Tibial artery (tissue), 4 donors: ENCODE data around the gene FAM184A.
A peak's percentile ranks its signal among the peaks of the same experiment; 100 is the strongest.
"Not testable (repeated sequence)": the region's sequence is repeated elsewhere in the genome, so short reads cannot be mapped to it uniquely, and the experiment has no call there.

ENCODE experiments used
- DNase-seq, 2 donors: peaks; one replicate each; pipeline ENCODE4 v3.0.0-alpha.2; 2019
- H3K27ac ChIP-seq, 2 donors: fragments of 200-600 bp; sonication (generic) in 1 of 2; 1 replicate in 1 of 2; 2 replicates in 1 of 2; pipeline ENCODE4 v1.5.1; 2018 to 2019; ENCODE audit warnings: mild to moderate bottlenecking in 1 of 2
- H3K27me3 ChIP-seq, 2 donors: fragments of 200-600 bp; sonication (generic) in 1 of 2; one replicate each; pipeline versions ENCODE4 v1.5.1 to v1.6.0; 2016 to 2019
- H3K36me3 ChIP-seq, 3 donors: fragments of 200-600 bp; sonication (generic) in 2 of 3; one replicate each; pipeline ENCODE4 v1.5.1; 2016 to 2019; ENCODE audit warnings: mild to moderate bottlenecking in 2 of 3
- H3K4me1 ChIP-seq, 4 donors: fragments of 200-600 bp; sonication (generic) in 2 of 4; 1 replicate in 3 of 4; 2 replicates in 1 of 4; pipeline ENCODE4 v1.5.1; 2016 to 2019
- H3K4me3 ChIP-seq, 2 donors: fragments of 200-600 bp; sonication (generic) in 1 of 2; 1 replicate in 1 of 2; 2 replicates in 1 of 2; pipeline ENCODE4 v1.5.1; 2018 to 2019; ENCODE audit warnings: mild to moderate bottlenecking in 2 of 2
- H3K9me3 ChIP-seq, 3 donors: fragments of 200-600 bp; sonication (generic) in 1 of 3; one replicate each; pipeline ENCODE4 v1.5.1; 2016 to 2019
- CTCF ChIP-seq, 2 experiments: fragments of 200-600 bp in 1 of 2; fragments of 450-650 bp in 1 of 2; IDR thresholded peaks; one replicate each; pipeline ENCODE4 v1.5.1; 2017 to 2019; ENCODE audit warnings: antibody characterized with exemption in 2 of 2, mild to moderate bottlenecking in 1 of 2, moderate library complexity in 1 of 2
- intact Hi-C: fragments of 100-400 bp; cut with DNase I; formaldehyde crosslinking; loops from one replicate; pipeline ENCODE4 v1.15.0; 2023; ENCODE audit warnings: low total_unique reads

Gene FAM184A

GRCh38 chr6:119124079-119124824, 45.8 kb upstream of the FAM184A start:
- Histone ChIP-seq H3K27me3 (no peaks in the 10 kb centered on the region), H3K4me3 (no peak overlapping the region), H3K4me1 (peaks cover 0 to 11% (median 0%) of the 10 kb centered on the region in 4 donors), H3K36me3 (no peaks in the 10 kb centered on the region), H3K27ac (no peak overlapping the region), H3K9me3 (no peaks in the 10 kb centered on the region)
- no peak for TF ChIP-seq CTCF (IDR thresholded peaks at IDR 0.05)
- intact Hi-C loops = loop anchor here (10.0 kb wide), 1 partner anchor 221 kb away; the partner anchor contains the start of gene MAN1A1
- DNase-seq = no peak

- Histone ChIP-seq H3K36me3 (no peaks in the 10 kb centered on the region), H3K4me3 (no peak overlapping the region), H3K27ac (no peak overlapping the region), H3K9me3 (no peaks in the 10 kb centered on the region), H3K4me1 (peaks cover 0 to 8% (median 0%) of the 10 kb centered on the region in 4 donors), H3K27me3 (no peaks in the 10 kb centered on the region)
- DNase-seq = no peak
- no peak for TF ChIP-seq CTCF (IDR thresholded peaks at IDR 0.05)
- intact Hi-C loops = loop anchor here (10.0 kb wide), 1 partner anchor 222 kb away; the partner anchor contains the start of gene MAN1A1
Measured at GRCh38 chr6:119122336-119122735, 43.9 kb upstream of the FAM184A start.

- TF ChIP-seq CTCF (IDR thresholded peaks at IDR 0.05) = no peak
- H3K27ac ChIP-seq = no peak overlapping the region
Measured at GRCh38 chr6:119121367-119121766, 42.9 kb upstream of the FAM184A start.

DNA sequence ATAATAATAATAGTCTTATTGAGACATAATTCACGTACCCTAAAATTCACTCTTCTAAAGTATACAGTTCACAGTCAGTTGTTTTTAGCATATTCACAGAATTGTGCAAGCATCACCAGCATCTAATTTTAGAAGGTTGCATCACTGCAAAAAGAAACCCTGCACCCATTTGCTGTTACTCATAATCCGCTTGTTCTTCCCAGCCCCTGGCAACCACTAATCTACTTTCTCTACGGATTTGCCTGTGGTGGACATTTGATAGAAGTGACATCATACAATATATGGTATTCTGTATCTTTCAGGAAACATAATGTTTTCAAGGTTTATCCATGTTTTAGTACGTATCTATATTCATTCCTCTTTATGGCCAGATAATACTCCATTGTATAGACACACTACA, 41.5 kb upstream of the FAM184A start:
- intact Hi-C loops = loop anchor here (10.0 kb wide), 1 partner anchor 225 kb away; the partner anchor contains the start of gene MAN1A1
- H3K36me3 ChIP-seq = no peaks in the 10 kb centered on the region
- TF ChIP-seq CTCF (IDR thresholded peaks at IDR 0.05) = no peak

More at GRCh38 chr6:119121367-119121766, 42.9 kb upstream of the FAM184A start:
- H3K36me3 ChIP-seq = no peaks in the 10 kb centered on the region
- H3K9me3 ChIP-seq = no peaks in the 10 kb centered on the region
- intact Hi-C loops = loop anchor here (10.0 kb wide), 1 partner anchor 223 kb away; the partner anchor contains the start of gene MAN1A1
- DNase-seq = no peak
- no peaks in the 10 kb centered on the region for H3K27me3 ChIP-seq
- H3K4me1 ChIP-seq = peaks cover 0 to 8% (median 0%) of the 10 kb centered on the region in 4 donors
- H3K4me3 ChIP-seq = no peak overlapping the region

GRCh38 chr6:119119062-119119461, 40.6 kb upstream of the FAM184A start:
- H3K4me3 ChIP-seq, H3K27me3 ChIP-seq, intact Hi-C loops, H3K27ac ChIP-seq, DNase-seq, H3K36me3 ChIP-seq, H3K4me1 ChIP-seq, H3K9me3 ChIP-seq: not testable (repeated sequence)

More for the DNA sequence above, 41.5 kb upstream of the FAM184A start:
- Histone ChIP-seq H3K4me3 (no peak overlapping the region), H3K9me3 (no peaks in the 10 kb centered on the region), H3K4me1 (peaks cover 0 to 8% (median 0%) of the 10 kb centered on the region in 4 donors), H3K27me3 (no peaks in the 10 kb centered on the region), H3K27ac (peak overlapping the region in 1 of 2 donors; percentile 22)
- DNase-seq = peak in 1 of 2 donors; percentile 39

DNA sequence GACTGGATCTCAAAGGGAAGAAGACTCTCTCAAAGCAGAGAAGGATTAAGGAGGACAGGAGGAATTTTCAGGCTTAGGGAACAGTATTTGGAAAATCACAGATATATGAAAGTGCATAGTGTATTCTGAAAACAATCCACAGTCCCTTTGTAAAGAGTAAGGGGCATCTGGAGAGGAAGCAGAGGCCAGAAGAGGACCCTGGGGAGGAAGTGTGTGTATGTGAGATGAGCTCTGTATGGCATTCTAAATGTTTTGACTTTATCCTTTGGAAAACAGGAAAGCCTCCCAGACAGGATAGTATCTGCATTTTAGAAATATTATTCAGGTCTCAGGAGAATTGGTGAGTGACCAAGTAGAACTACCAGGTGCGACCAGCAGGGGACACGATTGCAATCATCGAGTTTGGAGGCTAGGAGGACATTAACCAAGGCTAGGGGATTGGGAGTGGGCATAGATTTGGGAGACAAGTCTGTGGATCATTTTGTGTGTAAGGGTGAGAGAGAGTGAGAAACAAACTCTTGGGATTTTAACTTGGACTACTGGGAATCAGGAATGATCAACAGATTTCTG, 38.3 kb upstream of the FAM184A start:
- Histone ChIP-seq H3K4me1 (peaks cover 0 to 8% (median 0%) of the 10 kb centered on the region in 4 donors), H3K27ac (no peak overlapping the region), H3K36me3 (no peaks in the 10 kb centered on the region), H3K4me3 (no peak overlapping the region), H3K27me3 (no peaks in the 10 kb centered on the region), H3K9me3 (no peaks in the 10 kb centered on the region)
- DNase-seq = no peak
- TF ChIP-seq CTCF (IDR thresholded peaks at IDR 0.05) = no peak
- intact Hi-C loops = no loop called here
